Glutamatergic neuron (in vitro differentiated cells): ENCODE measurements around the gene SLX4IP. TPM values are rescaled to one million over a fixed set of nuclear protein-coding genes. Genes with fewer than 3 reads are reported as not detected.

Experiments
- DNase-seq: peaks from one replicate; pipeline ENCODE4 v3.0.0; 2022
- H3K27ac Mint-ChIP-seq: one replicate; pipeline ENCODE4 v1.8.0; 2020; ENCODE audit warnings: mild to moderate bottlenecking, mixed read lengths, inconsistent platforms; ENCODE audit not compliant: unreplicated experiment
- H3K27me3 Mint-ChIP-seq: one replicate; pipeline ENCODE4 v1.8.0; 2020; ENCODE audit warnings: mild to moderate bottlenecking, moderate library complexity, mixed read lengths, inconsistent platforms; ENCODE audit not compliant: unreplicated experiment
- H3K36me3 Mint-ChIP-seq: one replicate; pipeline ENCODE4 v1.8.0; 2020; ENCODE audit warnings: mild to moderate bottlenecking, mixed read lengths, inconsistent platforms; ENCODE audit not compliant: unreplicated experiment
- H3K4me1 Mint-ChIP-seq: one replicate; pipeline ENCODE4 v1.8.0; 2020; ENCODE audit warnings: mild to moderate bottlenecking, low read depth, mixed read lengths, inconsistent platforms; ENCODE audit not compliant: unreplicated experiment
- H3K4me3 Mint-ChIP-seq: one replicate; pipeline ENCODE4 v1.8.0; 2020; ENCODE audit warnings: mild to moderate bottlenecking, mixed read lengths, inconsistent platforms; ENCODE audit not compliant: unreplicated experiment
- H3K9me3 Mint-ChIP-seq: one replicate; pipeline ENCODE4 v1.8.0; 2020; ENCODE audit warnings: mild to moderate bottlenecking, moderate library complexity, mixed read lengths, inconsistent platforms; ENCODE audit not compliant: unreplicated experiment
- total RNA-seq: library from RNA; stranded (reverse); fragmentation: NEBNext Ultra II Directional; extraction: Animal tissue kit (Norgen Biotek cat#: 25700); gene quantifications from one replicate; pipeline ENCODE4 v1.2.1, GENCODE V29; 2021; ENCODE audit not compliant: unreplicated experiment
- TF ChIP-seq, protein P1 (sequence below): fragments of 200-600 bp; sonication (generic); IDR thresholded peaks from one replicate; pipeline ENCODE4 v1.5.0; 2021; ENCODE audit not compliant: partially characterized antibody, unreplicated experiment

The SLX4IP gene
- total RNA-seq, 1 donor from 2014 or later = 7.9 TPM

- Mint-ChIP-seq H3K27me3 (no peaks in the 10 kb centered on the region), H3K9me3 (no peaks in the 10 kb centered on the region), H3K4me3 (no peak overlapping the region), H3K36me3 (no peaks in the 10 kb centered on the region), H3K4me1 (peaks cover 11% of the 10 kb centered on the region), H3K27ac (peak overlapping the region; percentile 74)
- TF ChIP-seq, protein P1, sequence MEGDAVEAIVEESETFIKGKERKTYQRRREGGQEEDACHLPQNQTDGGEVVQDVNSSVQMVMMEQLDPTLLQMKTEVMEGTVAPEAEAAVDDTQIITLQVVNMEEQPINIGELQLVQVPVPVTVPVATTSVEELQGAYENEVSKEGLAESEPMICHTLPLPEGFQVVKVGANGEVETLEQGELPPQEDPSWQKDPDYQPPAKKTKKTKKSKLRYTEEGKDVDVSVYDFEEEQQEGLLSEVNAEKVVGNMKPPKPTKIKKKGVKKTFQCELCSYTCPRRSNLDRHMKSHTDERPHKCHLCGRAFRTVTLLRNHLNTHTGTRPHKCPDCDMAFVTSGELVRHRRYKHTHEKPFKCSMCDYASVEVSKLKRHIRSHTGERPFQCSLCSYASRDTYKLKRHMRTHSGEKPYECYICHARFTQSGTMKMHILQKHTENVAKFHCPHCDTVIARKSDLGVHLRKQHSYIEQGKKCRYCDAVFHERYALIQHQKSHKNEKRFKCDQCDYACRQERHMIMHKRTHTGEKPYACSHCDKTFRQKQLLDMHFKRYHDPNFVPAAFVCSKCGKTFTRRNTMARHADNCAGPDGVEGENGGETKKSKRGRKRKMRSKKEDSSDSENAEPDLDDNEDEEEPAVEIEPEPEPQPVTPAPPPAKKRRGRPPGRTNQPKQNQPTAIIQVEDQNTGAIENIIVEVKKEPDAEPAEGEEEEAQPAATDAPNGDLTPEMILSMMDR = no peak
- no peak for DNase-seq
These were observed 184.3 kb downstream of the SLX4IP start for GRCh38 chr20:10619427-10619826.

GRCh38 chr20:10621149-10621548 lies 186.0 kb downstream of the SLX4IP start:
- Mint-ChIP-seq H3K27me3 (no peaks in the 10 kb centered on the region), H3K4me3 (no peak overlapping the region), H3K27ac (no peak overlapping the region), H3K4me1 (peaks cover 11% of the 10 kb centered on the region), H3K9me3 (no peaks in the 10 kb centered on the region), H3K36me3 (no peaks in the 10 kb centered on the region)
- no peak for DNase-seq
- TF ChIP-seq, protein P1 = no peak

DNA sequence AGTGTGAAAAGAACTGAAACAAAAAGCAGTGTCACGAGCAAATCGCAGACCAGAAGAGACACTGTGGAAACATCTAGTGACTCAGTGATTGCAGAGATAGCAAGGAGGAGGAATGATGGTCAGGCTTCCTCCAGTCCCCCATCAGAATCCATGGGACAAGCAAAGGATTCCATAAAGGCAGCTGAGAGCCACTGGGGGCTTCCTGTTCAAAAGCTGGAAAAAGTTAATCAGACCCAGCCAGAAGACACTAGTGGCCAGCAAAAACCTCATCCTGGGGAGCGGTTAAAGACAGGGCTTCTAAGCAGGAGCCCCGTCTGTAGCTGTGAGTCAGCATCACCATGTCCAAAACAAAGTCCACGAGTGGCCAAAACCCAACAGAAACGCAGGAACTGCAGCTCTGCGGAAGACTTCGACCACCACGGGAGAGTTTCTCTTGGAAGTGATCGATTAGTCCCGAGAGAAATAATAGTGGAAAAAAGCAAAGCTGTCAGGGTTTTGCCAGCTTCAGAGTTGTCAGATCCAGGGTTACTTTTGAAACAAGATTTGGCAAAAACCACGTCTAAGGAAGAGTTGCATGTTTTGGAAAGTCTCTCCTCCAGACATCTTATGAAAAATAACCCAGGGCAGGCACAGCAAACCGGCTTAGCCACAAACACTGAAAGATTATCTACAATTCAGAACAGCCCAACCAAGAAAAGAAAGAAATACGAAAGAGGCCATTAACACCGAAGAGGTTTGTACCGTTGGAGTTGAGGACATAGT lies 187.7 kb downstream of the SLX4IP start:
- no peaks in the 10 kb centered on the region for H3K9me3 Mint-ChIP-seq
- H3K27me3 Mint-ChIP-seq = no peaks in the 10 kb centered on the region
- TF ChIP-seq, protein P1 = no peak
- no peak for DNase-seq
- no peak overlapping the region for H3K4me3 Mint-ChIP-seq
- no peak overlapping the region for H3K27ac Mint-ChIP-seq
- H3K4me1 Mint-ChIP-seq = peaks cover 20% of the 10 kb centered on the region
- no peaks in the 10 kb centered on the region for H3K36me3 Mint-ChIP-seq

GRCh38 chr20:10625641-10626040 lies 190.5 kb downstream of the SLX4IP start:
- Mint-ChIP-seq H3K4me3 (no peak overlapping the region), H3K4me1 (peaks cover 25% of the 10 kb centered on the region), H3K27ac (no peak overlapping the region), H3K9me3 (no peaks in the 10 kb centered on the region), H3K36me3 (no peaks in the 10 kb centered on the region), H3K27me3 (peaks cover 3% of the 10 kb centered on the region)
- TF ChIP-seq, protein P1 = no peak
- no peak for DNase-seq

DNA sequence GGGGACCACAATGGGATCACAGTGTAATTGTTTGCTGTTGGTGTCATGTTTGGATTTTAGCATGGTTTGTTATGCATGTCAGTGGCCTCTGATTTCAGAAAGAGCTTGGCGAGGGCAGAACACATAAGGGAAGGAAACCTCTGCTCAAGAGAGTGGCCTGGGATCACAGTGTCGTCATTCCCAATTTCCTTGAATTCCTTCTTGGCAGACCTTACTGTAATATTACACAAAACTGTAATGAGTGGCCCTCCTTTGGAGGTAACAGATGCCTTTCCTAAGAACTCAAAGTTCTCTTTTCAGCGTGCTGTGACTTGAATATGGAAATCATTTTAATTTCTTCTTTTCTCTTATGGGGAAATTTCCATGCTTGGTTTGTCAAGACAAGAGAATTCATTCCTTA lies 191.8 kb downstream of the SLX4IP start:
- TF ChIP-seq, protein P1 = no peak
- Mint-ChIP-seq H3K4me3 (no peak overlapping the region), H3K36me3 (no peaks in the 10 kb centered on the region), H3K27ac (no peak overlapping the region), H3K4me1 (peaks cover 25% of the 10 kb centered on the region), H3K9me3 (no peaks in the 10 kb centered on the region), H3K27me3 (peaks cover 3% of the 10 kb centered on the region)
- DNase-seq = no peak
